ENCODE data around the gene C9orf153.
"Not testable (repeated sequence)": the region's sequence is repeated elsewhere in the genome, so short reads cannot be mapped to it uniquely, and the experiment has no call there.

C9orf153 gene

DNA sequence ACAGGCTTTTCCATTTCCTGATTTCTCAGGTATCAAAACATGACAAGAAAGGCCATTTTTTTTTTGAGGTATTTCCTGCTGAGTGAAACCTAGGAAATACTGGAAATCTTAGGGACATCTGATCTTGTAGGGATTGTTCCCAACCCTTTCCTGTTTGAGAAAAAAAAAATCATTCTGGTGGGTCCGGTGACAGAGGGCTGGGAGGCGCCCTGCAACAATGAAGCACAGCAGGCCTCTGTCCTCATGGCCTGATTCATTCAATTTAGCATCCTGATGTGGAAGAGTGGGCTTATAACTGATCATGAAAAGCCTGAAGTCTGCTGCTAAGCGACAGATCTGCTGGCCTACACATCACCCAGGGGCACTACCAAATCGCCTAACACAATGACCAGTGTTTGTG is 3.0 kb upstream of the C9orf153 start:
- no peak for DNase-seq

DNA sequence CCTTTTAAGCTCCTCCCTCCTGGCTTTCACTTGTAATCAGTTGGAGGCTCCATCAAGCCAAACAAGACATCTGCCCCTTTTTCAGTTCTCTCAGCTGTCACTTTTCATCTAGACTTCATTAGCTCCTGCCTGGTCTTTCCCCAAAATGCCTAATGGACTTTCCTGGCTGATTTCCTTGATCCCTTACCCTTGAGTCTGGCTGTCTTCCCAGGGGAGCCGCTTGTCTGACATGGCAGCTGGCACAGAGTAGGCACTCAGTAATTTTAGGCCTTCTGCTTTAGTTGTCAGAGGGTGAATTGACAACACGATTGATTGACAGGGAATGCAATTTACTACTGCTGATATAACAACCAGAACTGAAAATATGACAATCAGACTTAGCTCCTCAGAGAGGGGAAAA is 2.1 kb downstream of the C9orf153 start:
- DNase-seq = no peak

DNA sequence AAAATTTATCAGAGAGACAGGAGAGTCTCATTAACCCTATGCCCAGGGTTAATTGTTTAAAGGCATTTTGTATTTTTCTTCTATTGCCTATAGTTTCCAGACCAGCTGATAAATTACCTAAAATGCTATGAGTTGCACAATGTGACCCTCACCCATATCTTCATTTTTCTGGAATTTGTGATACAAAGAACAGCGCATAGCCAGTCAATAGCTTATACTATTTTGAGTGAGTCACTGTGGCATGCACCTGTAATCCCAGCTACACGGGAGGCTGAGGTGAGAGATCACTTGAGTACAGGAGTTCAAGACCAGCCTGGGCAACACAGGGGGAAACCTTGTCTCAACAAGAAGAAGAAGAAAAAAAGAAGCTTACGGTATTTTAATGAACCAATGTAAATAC is 2.8 kb downstream of the C9orf153 start:
- DNase-seq = no peak

DNA sequence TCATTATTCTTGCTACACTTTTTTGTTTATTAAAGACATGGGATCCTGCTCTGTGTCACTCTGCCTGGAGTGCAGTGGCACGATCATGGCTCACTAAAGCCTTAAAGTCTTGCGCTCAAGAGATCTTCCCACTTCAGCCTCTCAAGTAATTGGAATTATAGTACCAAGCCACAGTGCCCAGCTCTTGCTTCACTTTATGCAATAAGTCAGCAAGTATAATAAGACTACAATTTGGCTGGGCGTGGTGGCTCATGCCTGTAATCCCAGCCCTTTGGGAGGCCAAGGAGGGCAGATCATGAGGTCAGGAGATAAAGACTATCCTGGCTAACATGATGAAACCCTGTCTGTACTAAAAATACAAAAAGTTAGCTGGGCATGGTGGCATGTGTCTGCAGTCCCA is 5.9 kb downstream of the C9orf153 start:
- no peak for DNase-seq

DNA sequence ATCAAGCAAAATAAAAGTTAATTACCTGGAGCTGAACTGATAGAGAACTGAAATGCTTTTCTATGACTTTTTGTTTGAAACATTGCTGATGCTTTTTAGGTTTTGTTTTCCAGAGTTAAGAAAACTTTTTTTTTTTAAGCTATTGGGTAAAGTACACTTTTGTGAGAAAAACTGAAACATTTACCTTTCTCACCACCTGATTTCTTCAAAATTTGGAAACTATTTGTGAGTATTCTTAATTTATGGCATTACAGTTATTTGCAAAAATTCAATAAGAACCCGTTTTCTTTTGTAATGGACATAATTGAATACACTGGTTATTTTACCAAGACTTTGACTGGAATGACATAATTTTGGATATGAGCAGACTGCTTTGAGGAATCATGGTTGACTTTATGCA is 6.6 kb downstream of the C9orf153 start:
- no peak for DNase-seq

DNA sequence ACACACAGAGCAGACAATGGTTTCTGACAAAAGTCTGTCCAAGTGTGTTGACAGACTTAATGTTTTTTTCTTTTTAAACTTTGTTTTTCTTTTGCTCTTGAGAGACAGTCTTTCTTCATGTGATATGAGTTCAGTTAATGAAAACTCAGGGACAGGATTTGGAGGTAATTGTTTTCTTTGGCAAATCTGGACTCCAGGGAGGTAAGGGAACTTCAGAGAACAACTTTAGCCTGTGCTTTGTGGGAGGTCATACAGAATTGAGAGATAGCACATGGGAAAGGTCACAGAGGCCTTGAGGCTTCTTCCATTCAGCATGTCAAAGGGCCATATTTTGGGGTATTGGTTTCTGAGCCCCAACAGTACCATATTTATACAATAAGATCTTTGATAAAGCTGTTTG is 9.3 kb downstream of the C9orf153 start:
- no peak for DNase-seq

DNA sequence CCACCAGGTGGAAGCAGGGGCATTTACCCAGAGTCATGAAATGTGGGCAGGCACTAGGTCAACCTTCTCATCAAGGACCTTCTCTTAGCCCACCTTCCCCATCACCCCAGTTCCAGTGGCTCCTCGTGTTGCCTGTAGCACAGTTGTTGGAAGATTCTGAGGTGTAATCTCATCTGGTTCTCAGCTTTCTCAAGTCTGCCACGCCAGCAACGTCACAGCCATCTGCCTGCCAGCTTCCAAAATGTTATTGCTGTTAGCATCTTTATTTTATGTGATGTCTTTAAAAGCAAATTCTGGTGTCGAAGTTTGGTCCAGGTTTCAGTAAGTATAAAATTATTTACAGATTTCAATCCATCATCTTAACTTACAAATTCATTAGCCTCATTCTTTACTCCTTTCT is 10.7 kb downstream of the C9orf153 start:
- no peak for DNase-seq

DNA sequence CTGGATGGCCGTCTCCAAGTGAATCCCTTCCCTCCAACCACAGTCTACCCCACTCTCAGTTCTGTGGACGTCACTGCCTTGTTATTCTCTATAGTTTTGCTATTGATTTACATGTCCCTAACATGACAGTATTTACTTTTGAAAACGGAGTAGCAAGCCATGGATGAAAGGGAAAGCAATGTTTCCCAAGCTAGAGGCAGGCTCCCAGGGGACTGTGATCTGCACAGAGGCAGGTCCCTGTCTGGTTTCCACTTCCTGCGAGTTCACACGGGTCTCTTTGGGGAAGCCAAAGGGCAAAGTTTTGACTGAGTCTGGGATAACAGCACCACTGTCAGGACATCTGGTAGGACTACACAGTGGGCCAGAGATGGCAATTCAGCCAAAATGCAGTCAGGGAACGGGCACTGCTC is 12.7 kb downstream of the C9orf153 start:
- DNase-seq = no peak

DNA sequence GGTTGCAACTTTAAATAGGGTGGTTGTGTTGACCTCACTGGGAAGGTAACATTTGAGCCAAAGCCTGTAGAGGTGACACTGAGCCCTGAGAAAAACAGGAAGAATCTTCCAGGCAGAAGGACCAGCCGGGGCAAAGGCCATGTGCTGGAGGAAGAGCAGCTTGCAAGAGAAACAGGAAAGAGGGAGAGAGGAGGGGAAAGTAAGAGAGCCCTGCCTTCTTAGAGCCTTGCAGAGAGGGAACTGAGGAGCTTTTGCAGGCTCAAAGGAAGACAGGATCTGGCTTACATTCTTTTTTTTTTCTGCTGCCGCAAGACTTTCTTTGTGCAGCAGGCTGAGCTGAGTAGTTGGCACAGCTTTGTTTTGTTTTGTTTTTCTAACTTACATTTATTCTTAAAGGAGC is 17.4 kb downstream of the C9orf153 start:
- DNase-seq = no peak

DNA sequence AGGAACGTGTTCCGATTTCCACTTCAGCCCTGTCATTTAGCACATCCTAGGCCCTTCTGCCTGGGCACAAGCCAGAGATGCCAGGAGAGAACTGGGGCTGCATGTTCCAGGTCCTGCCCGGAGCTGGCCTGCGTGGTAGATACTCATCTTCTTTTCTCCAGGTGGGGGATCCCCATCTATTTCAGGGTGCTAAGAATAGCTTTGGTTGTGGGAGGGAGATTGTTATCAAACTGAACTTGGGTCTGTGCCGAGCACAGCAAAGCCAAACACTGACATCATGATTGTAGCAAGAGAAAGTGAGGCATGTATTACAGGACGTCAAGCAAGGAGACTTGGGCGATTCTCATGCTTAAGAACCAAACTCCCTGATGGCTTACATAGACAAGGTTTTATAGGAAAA is 18.2 kb downstream of the C9orf153 start:
- DNase-seq = no peak

DNA sequence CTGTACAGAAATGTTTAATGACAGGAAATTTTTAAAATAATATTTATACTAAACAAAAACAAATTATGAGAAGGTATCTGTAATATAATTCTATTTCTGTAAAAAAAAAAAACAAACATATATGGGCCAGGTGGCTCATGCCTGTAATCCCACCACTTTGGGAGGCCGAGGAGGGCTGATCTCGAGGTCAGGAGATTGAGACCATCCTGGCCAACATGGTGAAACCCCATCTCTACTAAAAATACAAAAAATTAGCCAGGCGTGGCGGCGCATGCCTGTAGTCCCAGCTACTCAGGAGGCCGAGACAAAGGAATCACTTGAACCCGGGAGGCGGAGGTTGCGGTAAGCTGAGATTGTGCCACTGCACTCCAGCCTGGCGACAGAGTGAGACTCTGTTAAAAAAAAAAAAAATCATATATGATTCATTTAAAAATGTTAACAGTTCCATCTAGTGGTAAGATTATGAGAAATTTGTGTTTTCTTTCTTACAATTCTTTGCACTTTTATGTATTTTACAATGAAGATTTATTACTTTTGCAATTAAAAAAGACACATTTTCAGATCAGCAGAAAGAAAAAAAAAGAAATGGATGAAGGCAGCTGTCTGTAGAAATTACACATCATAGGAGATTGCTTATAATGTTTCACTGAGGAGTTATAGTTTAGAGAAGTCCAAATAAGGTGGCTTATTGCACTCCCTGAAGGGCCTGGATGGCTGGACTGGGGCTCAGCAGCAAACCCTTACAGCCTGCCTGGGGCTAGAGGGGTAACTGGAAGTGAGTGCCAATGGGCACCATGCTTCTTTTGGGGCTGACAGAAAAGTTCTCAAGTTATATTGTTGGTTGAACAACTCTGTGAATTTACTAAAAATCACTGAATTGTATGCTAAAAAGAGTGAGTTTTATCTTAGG is 20.3 kb downstream of the C9orf153 start:
- DNase-seq = no peak

DNA sequence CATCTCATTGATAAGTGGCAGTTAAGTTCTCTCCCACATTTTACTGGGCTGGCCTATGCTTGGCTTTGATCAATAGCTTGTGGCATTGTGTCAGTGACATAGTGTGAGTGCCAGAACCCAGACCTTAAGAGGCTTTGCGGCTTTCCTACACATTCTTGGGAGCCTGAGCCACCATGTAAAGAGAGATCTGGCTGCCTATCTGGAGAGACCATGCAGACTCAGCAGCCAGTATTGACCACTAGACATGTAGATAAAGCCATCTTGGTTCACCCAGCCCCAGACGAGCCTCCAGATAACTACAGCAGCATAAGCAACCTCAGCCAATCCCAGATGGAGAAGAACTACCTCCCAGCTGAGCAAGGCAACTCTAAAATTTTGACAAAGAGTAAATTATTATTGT is 28.6 kb downstream of the C9orf153 start:
- no peak for DNase-seq

DNA sequence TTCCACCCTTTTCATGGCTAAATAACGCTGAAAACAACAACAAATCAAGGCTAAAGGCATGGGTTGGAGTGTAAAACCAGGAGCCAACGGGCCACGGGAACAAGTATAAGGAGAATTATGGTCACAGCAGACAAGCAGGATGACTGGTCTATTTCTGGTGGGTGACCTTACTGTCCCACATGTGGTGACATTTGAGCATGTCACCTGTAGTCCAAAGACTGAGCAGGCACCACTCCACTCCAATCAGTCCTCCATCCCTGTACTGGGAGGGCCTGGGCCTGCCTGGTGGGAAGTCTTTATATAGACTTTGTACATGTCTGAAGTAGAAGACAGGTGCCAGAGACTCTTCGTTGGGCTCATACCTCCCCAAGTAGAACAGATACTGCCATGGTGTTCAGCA is 36.8 kb downstream of the C9orf153 start:
- no peak for DNase-seq

DNA sequence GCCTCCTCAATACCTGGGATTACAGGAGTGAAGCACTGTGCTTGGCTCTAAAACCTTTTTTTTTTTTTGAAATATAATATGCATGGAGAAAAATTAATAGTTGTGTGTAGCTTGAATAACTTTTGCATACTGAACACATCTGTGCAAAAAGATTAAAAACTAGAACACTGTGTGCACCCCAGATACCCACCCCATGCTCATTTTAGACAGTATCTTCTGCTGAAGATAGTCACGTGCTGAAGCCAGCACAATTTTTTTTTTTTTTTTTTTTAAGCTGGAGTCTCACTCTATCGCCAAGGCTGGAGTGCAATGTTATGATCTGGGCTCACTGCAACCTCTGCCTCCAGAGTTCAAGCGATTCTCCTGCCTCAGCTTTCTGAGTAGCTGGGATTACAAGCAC is 39.9 kb downstream of the C9orf153 start:
- DNase-seq = no peak

DNA sequence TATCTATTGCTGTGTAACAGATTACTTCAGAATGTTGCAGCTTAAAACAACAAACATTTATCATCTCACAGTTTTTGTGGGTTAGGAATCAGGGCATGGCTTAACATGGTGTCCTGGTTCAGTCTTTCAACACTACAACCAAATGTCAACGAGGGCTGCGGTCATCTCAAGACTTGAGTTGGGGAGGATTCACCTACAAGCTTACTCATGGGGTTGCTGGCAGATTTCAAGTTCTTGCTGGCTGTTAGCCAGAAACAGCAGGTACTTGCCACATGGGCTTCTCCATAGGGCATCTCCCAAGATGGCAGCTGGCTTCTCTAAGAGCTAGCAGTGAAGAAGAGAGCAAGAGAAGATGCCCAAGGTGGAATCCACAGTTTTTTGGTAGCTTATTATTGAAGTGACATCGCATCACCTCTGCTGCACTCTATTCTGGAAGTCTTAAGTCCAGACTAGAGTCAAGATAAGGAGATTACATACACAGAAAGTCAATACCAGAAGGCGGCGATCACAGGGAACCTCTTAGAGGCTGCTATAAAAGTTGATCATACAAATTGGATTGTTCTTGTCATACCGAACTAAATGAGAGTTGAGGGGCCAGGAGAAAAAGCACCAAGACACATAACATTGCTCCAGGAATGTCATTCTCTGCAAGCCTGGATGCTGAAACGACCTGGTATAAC is 42.2 kb downstream of the C9orf153 start:
- DNase-seq = no peak

DNA sequence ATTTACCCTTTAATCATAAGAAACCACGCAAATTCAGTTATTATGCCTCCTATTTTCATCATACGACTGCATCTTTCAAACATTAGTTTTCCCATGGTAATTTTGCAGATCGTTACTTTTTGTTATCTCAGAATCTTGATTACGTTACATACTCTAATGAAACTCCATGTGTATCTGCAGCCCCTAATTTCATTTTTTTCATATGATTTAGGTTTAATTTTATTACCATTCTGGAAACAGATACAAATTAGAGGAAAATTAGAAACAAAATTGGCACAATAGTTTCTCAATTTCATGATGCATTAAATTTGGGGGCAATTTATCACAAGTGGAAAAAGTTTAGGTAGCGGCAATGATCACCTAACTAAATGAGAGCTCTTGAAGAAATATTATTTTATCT is 52.3 kb downstream of the C9orf153 start:
- DNase-seq = no peak

DNA sequence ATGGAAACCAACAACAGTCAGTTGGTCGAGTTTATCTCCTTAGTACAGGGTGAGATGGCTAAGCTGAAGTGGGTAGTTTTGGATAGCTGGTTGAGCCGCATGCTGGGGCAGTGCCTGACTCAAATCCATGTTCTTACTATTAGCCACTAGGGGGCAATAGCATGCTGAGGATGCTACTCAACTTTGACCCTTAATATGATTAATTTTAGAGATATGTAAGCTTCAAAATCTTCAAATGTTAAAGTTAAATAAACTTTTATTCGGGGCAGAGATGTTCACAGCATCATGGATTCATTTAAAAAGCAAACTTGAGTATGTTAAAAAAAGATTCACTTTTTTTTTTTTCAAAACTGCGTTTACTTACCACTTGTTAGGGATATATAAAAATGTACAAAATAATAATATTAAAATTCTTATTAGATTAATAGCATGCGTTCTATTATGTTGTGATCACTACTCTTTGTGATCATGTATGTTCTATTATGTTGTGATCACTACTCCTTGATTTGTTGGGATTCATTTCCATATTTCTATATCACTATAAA is 57.0 kb downstream of the C9orf153 start:
- no peak for DNase-seq

DNA sequence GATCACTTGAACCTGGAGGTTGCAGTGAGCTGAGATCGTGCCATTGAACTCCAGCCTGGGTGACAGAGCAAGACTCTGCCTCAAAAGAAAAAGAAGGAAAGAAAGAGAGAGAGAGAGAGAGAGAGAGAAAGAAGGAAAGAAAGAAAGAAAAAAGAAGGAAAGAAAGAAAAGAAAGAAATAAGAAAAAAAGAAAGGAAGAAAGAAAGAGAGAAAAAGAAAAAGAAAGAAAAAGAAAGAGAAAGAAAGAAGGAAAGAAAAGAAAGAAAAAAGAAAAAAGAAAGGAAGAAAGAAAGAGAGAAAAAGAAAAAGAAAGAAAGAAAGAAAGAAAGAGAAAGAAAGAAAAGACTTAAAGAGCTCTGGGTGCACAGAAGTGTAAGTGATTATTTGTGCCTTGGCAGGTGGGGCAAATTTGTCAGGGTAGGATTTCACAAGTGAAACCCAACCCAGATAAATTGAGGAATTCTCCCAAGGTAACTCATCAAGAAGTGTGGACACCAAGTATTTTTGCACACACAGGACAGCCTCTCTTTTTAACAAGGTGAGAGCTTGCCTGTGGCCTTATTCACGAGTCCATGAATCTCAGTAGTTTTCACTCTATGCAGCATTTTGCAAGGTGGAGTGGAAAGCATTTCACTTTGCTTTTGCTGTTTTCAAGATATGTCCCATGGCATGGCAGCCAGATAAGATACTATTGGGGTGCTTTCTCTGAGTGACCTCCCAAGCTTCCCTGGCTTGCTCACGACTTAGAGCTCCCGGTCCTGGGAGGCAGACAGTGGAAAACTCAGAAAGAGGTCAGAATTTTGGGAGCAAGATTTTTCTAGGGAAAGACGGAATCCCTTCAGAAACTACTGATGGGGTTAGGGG is 57.8 kb downstream of the C9orf153 start:
- no peak for DNase-seq

DNA sequence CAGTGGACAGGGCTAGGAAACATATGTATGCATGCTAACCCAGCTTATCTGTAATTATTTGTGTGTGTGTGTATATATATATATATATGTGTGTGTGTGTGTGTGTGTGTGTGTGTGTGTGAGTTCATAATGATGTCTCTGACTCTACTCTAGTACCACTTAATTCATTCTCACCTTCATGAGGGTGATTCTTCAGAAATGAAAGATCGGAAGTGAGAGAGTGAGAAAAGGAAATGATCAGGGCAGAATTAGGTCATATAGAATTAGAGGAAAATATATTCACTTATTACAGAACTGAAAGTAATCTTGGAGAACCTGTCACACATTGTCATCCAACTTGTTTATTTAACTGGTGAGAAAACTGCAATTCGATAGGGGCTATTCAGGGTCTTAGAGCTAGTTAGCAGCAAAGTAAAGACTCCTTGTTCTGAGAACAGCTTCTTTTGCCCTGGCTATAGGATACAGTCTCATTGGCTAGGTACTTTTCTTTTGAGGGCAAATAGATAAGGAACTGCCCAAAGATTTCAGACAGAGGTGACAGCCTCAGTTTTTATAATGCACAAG is 58.8 kb downstream of the C9orf153 start:
- no peak for DNase-seq

DNA sequence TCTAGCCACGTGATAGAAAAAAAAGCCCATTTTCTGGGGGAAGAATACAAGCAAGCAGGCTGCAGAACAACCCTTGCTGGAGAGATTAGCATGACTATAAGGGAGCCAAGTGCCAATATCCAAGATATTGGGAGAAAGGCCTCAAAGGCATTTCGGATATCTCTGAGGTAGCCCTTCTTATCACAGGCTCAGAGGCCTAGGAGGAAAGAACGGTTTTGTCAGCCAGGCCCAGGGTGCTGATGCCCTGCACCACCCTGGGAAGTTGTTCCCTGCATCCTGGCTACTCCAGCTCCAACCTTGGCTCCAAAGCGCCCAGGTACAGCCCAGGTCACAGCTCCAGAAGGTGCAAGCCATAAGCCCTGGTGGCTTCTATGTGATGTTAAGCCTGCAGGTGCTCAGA is 66.4 kb downstream of the C9orf153 start:
- no peak for DNase-seq

DNA sequence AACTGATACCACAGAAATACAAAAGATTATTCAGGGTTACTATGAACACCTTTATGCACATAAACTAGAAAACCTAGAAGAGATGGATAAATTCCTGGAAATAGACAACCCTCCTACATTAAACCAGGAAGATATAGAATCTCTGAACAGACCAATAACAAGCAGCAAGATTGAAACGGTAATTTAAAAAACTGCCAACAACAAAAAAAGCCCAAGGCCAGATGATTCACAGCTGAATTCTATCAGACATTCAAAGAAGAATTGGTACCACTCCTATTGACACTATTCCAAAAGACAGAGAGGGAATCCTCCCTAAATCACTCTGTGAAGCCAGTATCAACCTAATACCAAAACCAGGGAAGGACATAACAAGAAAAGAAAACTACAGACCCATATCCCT is 68.8 kb downstream of the C9orf153 start:
- not testable (repeated sequence) for DNase-seq

DNA sequence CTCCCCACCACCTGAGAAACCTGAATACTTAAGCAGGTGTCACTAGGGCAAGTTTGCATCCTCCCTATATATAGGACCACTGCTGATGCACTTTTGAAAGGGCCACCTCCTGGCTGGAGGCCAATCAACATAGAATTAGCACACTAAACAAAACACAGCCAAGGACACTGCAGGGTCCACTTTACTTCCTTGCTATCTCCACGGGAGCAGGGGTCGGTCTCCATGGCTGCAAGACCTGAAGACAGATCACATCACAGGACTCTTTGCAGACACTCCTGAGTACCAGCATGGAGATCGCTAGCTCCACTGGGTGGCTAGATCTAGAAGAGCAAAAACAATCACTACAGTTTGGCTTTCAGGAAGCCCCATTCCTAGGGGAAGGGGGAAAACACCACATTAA is 72.3 kb downstream of the C9orf153 start:
- DNase-seq = no peak

DNA sequence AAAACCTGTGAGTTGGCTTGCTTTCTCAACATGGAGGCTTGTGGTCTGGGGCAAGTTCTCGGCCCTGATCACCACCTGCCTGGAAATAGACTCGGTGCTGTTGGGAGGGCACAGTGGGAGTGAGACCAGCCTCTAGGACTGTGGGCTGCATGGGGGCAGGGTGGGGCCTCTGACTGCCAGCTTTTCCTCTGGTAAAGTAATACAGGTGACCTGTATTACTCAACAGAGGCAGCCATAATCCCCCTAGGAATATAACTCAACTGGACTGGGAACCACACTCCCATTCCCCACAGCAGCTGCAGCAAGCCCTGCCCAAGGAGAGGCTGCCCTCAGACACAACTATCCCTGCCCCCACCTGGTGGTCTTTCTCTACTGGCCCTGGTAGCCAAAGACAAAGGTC is 72.8 kb downstream of the C9orf153 start:
- no peak for DNase-seq

Data from right forelimb (tissue), 1 donor.